Measurements from ENCODE around the gene XYLT1.

DNA sequence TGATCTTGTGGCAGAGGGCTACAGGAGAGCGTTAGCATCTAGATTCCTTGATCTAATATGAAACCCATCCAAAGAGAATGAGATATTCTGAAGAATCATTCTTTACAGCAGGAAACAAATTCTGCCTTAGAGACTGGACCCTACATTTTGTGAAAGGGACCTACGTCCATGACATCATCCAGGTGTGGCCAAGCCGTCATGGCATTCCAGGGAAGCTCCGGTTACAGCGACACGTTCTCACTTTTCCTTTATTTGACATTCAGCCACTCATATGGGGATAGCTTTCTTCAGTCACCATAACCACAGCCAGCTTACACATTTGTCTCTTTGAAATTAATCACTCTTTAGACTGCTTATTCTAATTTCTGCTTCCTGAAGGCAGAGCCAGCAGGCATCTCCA lies 408.1 kb downstream of the XYLT1 start:
- TF ChIP-seq, protein P1, sequence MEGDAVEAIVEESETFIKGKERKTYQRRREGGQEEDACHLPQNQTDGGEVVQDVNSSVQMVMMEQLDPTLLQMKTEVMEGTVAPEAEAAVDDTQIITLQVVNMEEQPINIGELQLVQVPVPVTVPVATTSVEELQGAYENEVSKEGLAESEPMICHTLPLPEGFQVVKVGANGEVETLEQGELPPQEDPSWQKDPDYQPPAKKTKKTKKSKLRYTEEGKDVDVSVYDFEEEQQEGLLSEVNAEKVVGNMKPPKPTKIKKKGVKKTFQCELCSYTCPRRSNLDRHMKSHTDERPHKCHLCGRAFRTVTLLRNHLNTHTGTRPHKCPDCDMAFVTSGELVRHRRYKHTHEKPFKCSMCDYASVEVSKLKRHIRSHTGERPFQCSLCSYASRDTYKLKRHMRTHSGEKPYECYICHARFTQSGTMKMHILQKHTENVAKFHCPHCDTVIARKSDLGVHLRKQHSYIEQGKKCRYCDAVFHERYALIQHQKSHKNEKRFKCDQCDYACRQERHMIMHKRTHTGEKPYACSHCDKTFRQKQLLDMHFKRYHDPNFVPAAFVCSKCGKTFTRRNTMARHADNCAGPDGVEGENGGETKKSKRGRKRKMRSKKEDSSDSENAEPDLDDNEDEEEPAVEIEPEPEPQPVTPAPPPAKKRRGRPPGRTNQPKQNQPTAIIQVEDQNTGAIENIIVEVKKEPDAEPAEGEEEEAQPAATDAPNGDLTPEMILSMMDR (conservative IDR thresholded peaks at IDR 0.05; ENCODE audit: low read depth, low read length), result no peak
- TF ChIP-seq EZH2phosphoT487 (IDR thresholded peaks at IDR 0.05; ENCODE audit: borderline replicate concordance, low read length) (no peak), EZH2 (IDR thresholded peaks at IDR 0.05; ENCODE audit: low read length, unreplicated experiment) (no peak)
